NCI-H446 (cell line): ENCODE data around the gene RDH12.
"Not testable (repeated sequence)": the region's sequence is repeated elsewhere in the genome, so short reads cannot be mapped to it uniquely, and the experiment has no call there.

Experiments used
- DNase-seq, 2 experiments: peaks; one replicate each; lab custom pipeline; 2025; lab: John Stamatoyannopoulos, UW

RDH12 gene

GRCh38 chr14:67705211-67705610 lies 3.5 kb downstream of the RDH12 start:
- no peak for DNase-seq

- not testable (repeated sequence) for DNase-seq
Observed at GRCh38 chr14:67709346-67709745, 7.7 kb downstream of the RDH12 start.

GRCh38 chr14:67709796-67710195 lies 8.1 kb downstream of the RDH12 start:
- not testable (repeated sequence) for DNase-seq

GRCh38 chr14:67710209-67710608 lies 8.5 kb downstream of the RDH12 start:
- no peak for DNase-seq

GRCh38 chr14:67717048-67717447 lies 15.4 kb downstream of the RDH12 start:
- DNase-seq: no peak

DNA sequence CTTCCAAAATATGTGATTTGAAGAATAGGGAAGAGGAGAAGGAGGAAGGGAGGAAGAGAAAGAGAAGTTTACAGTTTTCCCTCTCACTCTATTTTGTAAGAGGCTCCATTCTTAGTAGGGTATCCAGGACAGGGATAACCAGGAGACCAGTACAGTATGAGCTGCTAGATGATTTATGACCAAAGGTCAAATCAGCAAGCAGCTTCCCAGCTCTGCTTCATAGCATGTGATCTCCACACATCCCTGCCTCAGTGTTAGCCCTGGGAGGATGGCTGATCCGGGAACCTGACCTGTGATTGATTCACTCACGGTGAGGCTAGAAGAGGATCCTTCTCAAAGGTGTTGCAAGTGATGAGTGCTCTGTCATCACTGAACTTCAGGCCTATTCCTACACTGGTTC lies 16.6 kb downstream of the RDH12 start:
- DNase-seq: no peak

- not testable (repeated sequence) for DNase-seq
Observed at GRCh38 chr14:67719385-67719784, 17.7 kb downstream of the RDH12 start.

GRCh38 chr14:67719866-67720265 lies 18.2 kb downstream of the RDH12 start:
- DNase-seq: no peak

GRCh38 chr14:67721875-67722274 lies 20.2 kb downstream of the RDH12 start:
- DNase-seq: no peak

DNA sequence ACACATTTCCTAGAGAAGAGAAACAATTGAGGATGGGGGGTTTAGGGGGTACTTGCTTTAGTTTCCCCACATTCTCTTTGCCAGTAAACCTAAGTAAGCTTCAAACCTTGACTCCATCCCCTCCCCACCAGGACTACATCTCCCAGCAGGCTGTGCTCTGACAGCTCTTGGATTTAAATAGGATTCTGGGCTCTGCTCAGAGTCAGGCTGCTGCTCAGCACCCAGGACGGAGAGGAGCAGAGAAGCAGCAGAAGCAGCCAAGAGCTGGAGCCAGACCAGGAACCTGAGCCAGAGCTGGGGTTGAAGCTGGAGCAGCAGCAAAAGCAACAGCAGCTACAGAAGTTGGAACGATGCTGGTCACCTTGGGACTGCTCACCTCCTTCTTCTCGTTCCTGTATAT lies 20.6 kb downstream of the RDH12 start:
- peak; percentile 11 to 69 for DNase-seq

- no peak for DNase-seq
Observed at GRCh38 chr14:67725171-67725570, 23.5 kb downstream of the RDH12 start.

- DNase-seq: no peak
Observed at GRCh38 chr14:67727361-67727760, 25.7 kb downstream of the RDH12 start.

DNA sequence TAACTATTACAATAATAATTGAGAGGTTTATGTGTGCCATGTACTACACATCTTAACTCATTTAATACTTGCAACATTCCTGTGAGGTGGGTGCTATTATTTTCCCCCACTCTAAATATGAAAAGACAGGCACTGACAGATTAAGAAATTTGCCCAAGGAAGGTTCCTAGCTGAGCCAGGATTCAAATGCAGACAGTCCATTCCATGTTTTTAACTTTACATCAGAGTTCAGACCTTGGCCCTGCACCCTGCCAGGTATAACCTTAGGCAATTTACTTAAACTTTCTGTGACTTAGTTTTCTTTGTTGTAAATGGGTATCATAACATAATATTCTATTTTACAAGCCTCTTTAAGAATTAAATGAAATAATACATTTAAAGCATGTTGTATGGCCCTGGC lies 26.6 kb downstream of the RDH12 start:
- no peak for DNase-seq

GRCh38 chr14:67729072-67729885 lies 27.6 kb downstream of the RDH12 start:
- DNase-seq: no peak

- no peak for DNase-seq
Observed at GRCh38 chr14:67733616-67734015, 31.9 kb downstream of the RDH12 start.

GRCh38 chr14:67734675-67735074 lies 33.0 kb downstream of the RDH12 start:
- no peak for DNase-seq

DNA sequence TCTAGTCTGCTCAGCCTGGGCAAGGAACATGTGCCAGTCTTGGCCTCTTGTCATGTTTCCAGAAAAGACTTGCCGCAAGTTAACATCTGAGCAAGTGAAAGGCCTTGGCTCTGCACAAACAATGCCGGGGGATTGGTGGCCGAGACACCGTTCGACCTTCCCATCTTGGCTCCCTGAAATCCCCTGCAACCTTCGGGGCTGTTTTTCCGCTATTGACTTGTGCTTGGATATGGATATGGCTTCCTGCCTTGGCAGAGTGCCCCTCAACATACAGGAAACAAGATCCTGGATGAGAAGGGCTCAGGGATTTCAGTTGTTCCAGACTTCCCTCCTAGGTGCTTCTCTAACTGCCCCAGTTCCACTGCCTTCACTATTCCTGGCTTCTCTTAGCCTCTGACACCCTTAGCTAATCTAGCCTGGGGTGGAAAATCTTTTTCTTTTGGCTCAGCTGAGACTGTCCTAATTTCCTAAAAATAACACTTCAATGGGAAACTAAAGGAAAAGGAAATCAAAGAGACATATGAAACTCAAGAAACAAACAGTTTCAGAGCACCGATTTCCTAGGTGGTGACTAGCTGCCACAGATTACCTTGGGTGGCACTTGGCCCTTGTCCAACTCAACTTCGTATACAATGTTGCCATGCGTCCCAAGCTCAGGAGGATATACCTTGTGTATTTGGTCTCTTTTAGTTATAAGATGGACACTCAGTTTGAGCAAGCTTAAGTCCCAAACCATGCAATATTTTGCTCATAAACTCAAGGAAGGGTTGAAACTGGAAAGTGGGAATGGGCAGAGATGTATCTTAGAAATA lies 33.9 kb downstream of the RDH12 start:
- no peak for DNase-seq

- no peak for DNase-seq
Observed at GRCh38 chr14:67736771-67737170, 35.1 kb downstream of the RDH12 start.

- DNase-seq: no peak
Observed at GRCh38 chr14:67738740-67739504, 37.2 kb downstream of the RDH12 start.

DNA sequence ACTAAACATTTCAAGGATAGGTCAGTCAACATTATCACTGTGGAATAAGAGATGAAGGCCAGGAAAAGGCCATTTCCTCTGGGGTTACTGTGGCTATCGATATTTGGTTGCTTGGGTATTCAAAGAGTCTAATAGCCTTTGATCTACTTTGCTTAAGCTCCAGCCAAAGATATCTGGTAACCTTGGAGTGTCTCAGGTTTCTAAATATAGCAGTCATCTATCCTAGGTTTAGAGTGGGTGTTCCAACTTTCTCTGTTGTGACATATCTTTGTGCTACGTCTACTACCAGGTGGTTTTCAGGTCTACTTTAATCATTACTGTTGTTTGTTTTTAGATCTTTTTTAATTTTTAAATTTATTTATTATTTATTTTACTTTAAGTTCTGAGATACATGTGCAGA lies 42.4 kb downstream of the RDH12 start:
- no peak for DNase-seq

DNA sequence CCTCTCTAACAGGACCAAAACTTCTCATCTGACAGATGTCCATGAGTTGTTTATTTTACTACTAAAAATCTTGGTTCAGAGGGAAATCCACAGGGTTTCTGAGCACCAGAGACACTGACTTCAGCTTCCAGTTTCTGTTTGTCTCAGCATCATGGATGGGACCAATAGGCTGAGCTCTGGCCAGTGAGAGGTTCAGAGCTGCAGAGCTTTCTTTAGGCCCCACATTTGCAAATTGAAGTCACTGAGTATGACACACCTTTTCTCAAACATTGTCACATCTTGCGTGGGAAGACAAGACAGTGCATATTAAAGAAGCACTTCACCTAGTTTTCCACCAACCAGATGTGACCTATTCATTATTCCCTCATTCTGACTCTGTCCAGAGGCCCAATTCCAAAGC lies 45.2 kb downstream of the RDH12 start:
- no peak for DNase-seq

GRCh38 chr14:67748312-67748711 lies 46.6 kb downstream of the RDH12 start:
- DNase-seq: no peak
